Medulla oblongata (tissue), 1 donor: ENCODE data around the gene PARD6G.
"Not testable (repeated sequence)": the region's sequence is repeated elsewhere in the genome, so short reads cannot be mapped to it uniquely, and the experiment has no call there.

Source experiments
- DNase-seq: peaks from one replicate; pipeline ENCODE4 v3.0.0-alpha.2; 2015; ENCODE audit errors: extremely low spot score

PARD6G gene

GRCh38 chr18:80241919-80242777 lies 5.2 kb downstream of the PARD6G start:
- DNase-seq = no peak

GRCh38 chr18:80239830-80240229 lies 7.5 kb downstream of the PARD6G start:
- DNase-seq = no peak

DNA sequence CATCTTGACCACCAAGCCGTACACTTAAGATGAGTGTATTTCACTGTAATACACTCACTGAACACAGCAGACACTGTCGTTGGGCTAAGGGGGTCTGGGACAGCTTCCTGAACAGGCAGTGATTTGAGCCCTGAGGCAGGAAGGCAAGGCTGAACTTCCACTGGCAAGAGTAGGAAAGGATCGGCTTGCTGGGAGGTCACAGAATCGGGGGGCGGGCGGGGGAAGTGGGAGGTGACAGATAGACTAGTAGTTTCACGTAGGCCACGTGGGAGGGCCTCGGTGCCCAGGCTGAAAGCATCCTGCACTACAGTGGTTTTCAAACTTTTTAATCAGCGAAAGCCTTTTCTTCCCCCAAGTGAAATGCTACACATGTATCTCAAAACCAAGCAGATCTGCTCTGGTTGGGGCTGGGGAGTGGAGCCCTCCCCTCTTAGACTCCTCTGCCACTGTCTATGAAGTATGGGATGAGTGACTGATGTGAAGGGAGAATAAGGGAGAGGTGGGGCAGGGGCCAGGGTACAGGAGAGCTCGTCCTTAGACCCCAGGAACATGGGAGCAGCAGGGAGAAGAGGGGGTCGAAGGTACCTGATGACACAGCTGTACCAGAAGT lies 8.6 kb downstream of the PARD6G start:
- no peak for DNase-seq

DNA sequence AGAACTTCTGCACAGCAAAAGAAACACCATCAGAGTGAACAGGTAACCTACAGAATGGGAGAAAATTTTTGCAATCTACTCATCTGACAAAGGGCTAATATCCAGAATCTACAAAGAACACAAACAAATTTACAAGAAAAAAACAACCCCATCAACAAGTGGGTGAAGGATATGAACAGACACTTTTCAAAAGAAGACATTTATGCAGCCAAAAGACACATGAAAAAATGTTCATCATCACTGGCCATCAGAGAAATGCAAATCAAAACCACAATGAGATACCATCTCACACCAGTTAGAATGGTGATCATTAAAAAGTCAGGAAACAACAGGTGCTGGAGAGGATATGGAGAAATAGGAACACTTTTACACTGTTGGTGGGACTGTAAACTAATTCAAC lies 9.8 kb downstream of the PARD6G start:
- DNase-seq = not testable (repeated sequence)

- no peak for DNase-seq
Observed at GRCh38 chr18:80234398-80234797, 12.9 kb downstream of the PARD6G start.

- no peak for DNase-seq
Observed at GRCh38 chr18:80233899-80234298, 13.4 kb downstream of the PARD6G start.

- no peak for DNase-seq
Observed at GRCh38 chr18:80233201-80233835, 14.0 kb downstream of the PARD6G start.

DNA sequence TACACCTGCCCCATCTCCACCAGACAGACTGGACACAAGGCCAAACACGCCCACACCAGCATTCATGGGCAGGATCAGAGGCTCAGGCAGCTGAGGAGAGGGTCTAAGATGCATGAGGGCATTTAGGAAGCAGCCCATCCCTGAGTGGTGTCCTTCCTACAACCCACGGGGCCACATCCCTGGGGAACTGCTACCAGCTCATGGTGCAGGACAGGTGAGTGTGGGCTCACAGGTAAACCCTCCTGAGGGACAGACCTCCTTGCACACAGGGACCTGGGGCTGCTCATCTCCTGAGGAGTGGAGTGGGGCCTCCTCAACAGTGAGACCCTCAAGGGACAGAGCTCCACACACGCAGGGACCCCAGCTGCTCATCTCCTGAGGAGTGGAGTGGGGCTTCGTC lies 14.6 kb downstream of the PARD6G start:
- no peak for DNase-seq

- no peak for DNase-seq
Observed at GRCh38 chr18:80232030-80232429, 15.3 kb downstream of the PARD6G start.

DNA sequence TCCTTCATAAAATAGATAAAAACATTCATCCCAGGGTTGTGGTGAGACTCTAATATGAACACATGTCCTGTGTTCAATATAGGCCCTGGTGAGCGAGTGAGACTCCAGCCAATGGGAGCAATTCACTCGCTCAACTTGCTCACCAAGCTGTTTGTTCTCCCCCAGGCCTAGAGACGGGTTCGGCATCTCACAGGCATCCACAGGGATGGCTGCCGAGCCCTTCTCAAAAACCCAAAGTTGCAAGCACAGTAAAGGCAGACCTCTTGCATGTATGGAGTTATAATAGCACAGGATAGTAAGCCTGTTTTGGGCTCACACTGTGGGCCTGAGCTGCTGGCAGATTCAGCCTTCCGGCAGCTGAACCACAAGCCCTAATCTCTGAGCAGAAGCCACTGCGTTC lies 15.7 kb downstream of the PARD6G start:
- DNase-seq = no peak

DNA sequence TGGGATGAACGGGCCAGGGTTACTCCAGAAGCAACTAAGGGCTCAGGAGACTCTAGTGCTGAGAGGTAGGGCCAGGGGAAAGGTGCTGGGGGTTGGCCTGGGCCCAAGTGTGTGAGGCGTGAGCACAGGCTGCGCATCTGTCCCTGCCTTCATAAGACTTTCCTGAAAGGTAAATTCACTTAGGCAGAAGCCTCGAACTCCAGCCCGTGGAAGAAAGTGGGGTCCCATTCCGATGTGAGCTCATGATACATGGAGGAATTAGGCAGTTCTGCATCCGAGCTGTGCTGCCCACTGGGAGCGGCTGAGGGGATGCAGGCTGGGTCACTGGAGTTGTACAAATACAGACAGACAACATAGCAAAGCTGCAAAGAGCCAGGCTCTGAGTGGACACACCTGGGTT lies 16.2 kb downstream of the PARD6G start:
- DNase-seq = no peak

DNA sequence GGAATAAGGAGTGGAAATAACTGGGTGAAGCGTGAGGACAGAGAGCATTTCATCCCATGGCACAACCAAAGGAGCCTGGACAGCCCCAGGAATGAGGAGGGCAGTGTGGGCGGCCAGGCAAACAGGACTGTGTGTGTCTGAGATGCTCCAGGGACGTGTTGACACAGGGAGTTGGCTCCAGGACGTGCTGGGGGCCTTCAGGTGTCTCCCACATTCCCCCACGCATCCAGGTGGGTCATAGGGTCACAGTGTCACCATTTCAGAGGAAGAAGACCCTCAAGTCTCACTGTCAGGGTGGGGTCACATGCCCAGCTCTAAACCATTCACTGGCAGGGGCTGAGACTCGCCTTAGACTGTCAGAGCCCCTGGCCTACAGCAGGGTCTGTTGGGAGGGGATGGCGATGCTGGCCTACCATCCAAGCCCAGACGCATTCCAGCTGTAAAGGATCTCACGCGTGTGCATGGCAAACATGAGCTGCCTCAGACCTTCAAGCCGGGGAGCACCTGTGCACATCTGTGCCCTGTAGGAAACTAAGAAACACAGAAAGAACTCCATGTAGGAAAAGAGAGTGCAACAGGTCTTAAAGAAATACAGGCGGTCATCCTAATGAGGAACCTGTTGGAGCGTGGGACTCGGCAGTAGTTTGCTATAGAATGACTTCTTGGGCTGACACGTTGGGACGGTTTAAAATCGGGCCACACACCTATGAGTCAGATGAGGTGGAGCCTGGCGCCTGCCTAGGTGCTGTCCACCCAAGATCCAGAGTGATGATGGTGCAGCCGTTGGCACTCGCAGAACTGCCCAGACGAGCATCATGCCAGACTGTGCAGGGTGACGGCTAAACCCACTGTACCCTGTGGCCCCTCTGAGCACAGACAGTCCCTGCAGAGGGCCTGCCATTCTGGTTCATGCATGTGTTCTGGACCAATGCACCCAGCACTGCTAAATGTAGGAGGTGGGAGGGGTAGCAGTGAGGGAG lies 17.3 kb downstream of the PARD6G start:
- DNase-seq = no peak

GRCh38 chr18:80229363-80229762 lies 18.0 kb downstream of the PARD6G start:
- no peak for DNase-seq

- DNase-seq = no peak
Observed at GRCh38 chr18:80228051-80228848, 19.1 kb downstream of the PARD6G start.

DNA sequence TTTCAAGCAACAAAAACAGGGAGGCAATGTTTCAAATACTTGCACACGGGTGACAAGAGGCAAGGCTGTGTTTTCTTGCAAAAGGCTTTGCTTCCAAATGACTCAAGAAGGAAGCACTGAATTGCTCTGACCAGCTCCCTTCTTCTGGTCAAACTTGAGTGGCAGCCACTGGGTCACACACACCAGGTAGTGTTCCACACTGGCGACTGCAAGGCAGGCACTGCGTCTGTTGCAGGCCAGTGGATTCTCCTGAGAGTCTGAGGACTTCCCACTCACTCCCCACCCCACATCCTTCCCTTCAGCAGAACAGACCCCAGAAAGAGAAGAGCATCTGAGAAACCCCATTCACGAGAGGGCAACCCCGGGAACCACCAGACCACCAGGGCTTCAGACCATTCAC lies 19.8 kb downstream of the PARD6G start:
- DNase-seq = no peak

DNA sequence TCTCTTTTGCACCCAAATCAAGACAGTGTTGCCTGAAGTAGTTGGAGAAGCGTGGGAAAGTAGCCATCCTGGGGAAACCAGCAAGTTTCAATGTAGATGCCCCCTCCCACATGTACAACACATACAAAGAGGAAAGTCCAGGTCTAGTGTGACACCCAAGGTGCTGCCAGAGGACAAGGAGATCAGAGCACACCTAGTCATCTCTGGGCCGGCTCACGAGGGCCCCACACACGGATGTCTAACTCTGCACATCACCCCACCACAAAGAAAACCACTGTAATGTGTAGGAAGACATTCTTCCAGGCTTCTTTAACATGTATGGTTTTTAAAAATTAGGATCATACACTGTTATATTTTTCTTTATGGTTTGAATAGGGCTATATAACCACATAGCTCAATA lies 21.6 kb downstream of the PARD6G start:
- DNase-seq = no peak

- DNase-seq = no peak
Observed at GRCh38 chr18:80223581-80224148, 23.6 kb downstream of the PARD6G start.

DNA sequence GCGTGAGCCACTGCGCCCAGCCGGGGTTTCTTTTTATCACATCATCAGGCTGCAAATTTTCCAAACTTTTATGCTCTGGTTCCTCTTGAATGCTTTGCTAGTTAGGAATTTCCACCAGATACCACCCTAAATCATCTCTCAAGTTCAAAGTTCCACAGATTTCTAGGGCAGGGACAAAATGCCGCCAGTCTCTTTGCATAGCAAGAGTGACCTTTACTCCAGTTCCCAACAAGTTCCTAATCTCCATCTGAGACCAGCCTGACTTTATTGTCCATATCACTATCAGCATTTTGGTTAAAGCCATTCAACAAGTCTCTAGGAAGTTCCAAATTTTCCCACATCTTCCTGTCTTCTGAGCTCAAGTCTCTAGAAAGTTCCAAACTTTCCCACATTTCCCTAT lies 27.8 kb downstream of the PARD6G start:
- DNase-seq = not testable (repeated sequence)

DNA sequence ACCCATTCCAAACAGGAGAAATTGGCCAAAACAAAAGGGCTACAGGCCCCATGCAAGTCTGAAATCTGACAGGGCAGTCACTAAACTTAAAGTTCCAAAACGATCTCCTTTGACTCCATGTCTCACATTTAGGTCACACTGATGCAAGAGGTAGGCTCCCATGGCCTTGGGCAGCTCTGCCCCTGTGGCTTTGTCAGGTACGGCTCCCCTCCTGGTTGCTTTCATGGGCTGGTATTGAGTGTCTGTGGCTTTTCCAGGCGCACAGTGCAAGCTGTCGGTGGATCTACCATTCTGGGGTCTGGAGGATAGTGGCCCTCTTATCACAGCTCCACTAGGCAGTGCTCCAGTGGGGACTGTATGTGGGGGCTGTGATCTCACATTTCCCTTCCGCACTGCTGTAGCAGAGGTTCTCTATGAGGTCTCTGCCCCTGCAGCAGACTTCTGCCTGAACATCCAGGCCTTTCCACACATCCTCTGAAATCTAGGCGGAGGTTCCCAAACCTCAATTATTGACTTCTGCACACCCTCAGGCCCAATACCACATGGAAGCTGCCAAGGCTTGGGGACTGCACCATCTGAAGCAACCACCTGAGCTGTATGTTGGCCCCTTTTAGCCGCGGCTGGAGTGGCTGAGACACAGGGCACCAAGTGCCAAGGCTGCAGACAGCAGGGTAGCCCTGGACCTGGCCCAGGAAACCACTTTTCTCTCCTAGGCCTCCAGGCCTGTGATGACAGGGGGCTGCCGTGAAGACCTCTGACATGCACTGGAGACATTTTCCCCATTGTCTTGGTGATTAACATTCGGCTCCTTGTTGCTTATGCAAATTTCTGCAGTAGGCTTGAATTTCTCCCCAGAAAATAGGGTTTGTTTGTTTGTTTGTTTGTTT lies 28.7 kb downstream of the PARD6G start:
- DNase-seq = no peak

DNA sequence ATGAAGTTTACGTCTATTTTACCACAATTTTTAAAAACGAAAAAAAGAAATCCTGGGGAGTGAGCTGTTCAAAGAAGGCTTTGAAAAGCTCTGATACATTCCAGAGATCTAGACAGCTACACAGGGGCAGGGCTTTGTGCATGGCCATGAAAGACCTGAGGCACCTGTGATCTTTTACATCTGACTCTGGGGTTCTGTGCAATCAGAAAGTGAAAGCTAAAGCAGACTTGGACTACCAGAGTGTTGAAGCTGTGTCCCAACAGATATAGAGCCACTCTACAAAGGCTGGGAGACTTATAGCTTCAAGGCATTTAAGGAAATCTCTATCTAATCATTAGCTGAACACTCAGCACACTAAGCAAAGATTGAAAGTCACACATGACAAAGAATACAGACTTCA lies 34.1 kb downstream of the PARD6G start:
- no peak for DNase-seq
